A673 (cell line): Measurements from ENCODE around the gene LRRN2. TPM values are rescaled to one million over a fixed set of nuclear protein-coding genes. Genes with fewer than 3 reads are reported as not detected.

ENCODE experiments used
- BruUV-seq: library from RNA; stranded (reverse); fragments of 400-500 nt; replicated peaks from 2 replicates; lab custom pipeline; 2021; lab: Mats Ljungman, UMichigan
- CTCF ChIA-PET: fragments of 300-600 bp; sonication (Branson Sonifier 250); formaldehyde crosslinking; loops from one replicate; lab custom pipeline; 2022; ENCODE audit warnings: antibody characterized with exemption; lab: Charles Lee
- POLR2A ChIA-PET: fragments of 300-600 bp; sonication (Branson Sonifier 250); formaldehyde crosslinking; loops from one replicate; lab custom pipeline; 2022; ENCODE audit warnings: antibody characterized with exemption; ENCODE audit not compliant: low non-redundant PET; lab: Charles Lee
- DNase-seq: peaks from one replicate; pipeline ENCODE4 v3.0.0-alpha.2; 2015; ENCODE audit warnings: low spot score
- H3K27ac ChIP-seq: fragments of 200-600 bp; sonication (generic); 2 replicates; pipeline ENCODE4 v1.5.1; 2016; ENCODE audit warnings: mixed run types, low read depth, mild to moderate bottlenecking, mixed read lengths, antibody characterized with exemption, low read length; ENCODE audit not compliant: poor library complexity, severe bottlenecking
- H3K27me3 ChIP-seq: fragments of 200-600 bp; sonication (generic); replicated peaks from 2 replicates; pipeline ENCODE4 v1.6.1; 2017; ENCODE audit warnings: mixed run types, low read depth, mild to moderate bottlenecking, mixed read lengths, antibody characterized with exemption, low read length; ENCODE audit not compliant: insufficient read depth, poor library complexity
- H3K36me3 ChIP-seq: fragments of 200-600 bp; sonication (generic); 2 replicates; pipeline ENCODE4 v1.6.1; 2016; ENCODE audit warnings: mixed run types, mild to moderate bottlenecking, mixed read lengths, antibody characterized with exemption, low read length; ENCODE audit not compliant: insufficient read depth, poor library complexity, severe bottlenecking
- H3K4me1 ChIP-seq: fragments of 200-600 bp; sonication (generic); 2 replicates; pipeline ENCODE4 v1.6.1; 2017; ENCODE audit warnings: mixed run types, mild to moderate bottlenecking, mixed read lengths, antibody characterized with exemption, low read length; ENCODE audit not compliant: insufficient read depth, poor library complexity, severe bottlenecking
- H3K4me3 ChIP-seq: fragments of 200-600 bp; sonication (generic); 2 replicates; pipeline ENCODE4 v1.5.1; 2016; ENCODE audit warnings: low read depth, mixed run types, mild to moderate bottlenecking, mixed read lengths, low read length; ENCODE audit not compliant: poor library complexity, severe bottlenecking
- H3K9me3 ChIP-seq: fragments of 200-600 bp; sonication (generic); 2 replicates; pipeline ENCODE4 v1.6.1; 2016; ENCODE audit warnings: mixed run types, low read depth, mild to moderate bottlenecking, mixed read lengths, antibody characterized with exemption, low read length; ENCODE audit not compliant: poor library complexity, severe bottlenecking
- EZH2 ChIP-seq: fragments of 200-600 bp; sonication (generic); IDR thresholded peaks from 2 replicates; pipeline ENCODE4 v1.6.1; 2017; ENCODE audit warnings: borderline replicate concordance, low read depth, mild to moderate bottlenecking, mixed read lengths, antibody characterized with exemption, low read length; ENCODE audit not compliant: poor library complexity, severe bottlenecking
- intact Hi-C: fragments of 100-400 bp; cut with micrococcal nuclease; formaldehyde crosslinking; loops from one replicate; pipeline ENCODE4 v1.10.0; 2022; ENCODE audit not compliant: unreplicated experiment
- total RNA-seq: library from RNA; stranded (reverse); gene quantifications from 2 replicates; pipeline ENCODE4 v1.2.3, GENCODE V29; 2021
- TF ChIP-seq, protein P1 (sequence below): fragments of 300-800, 200-600 bp; sonication (generic); conservative IDR thresholded peaks from 2 replicates; pipeline ENCODE4 v1.5.1; 2017; ENCODE audit warnings: low read depth, mild to moderate bottlenecking, antibody characterized with exemption, low read length, moderate library complexity, mixed read lengths

Gene LRRN2
- total RNA-seq, 1 experiment from 2014 or later: not detected

DNA sequence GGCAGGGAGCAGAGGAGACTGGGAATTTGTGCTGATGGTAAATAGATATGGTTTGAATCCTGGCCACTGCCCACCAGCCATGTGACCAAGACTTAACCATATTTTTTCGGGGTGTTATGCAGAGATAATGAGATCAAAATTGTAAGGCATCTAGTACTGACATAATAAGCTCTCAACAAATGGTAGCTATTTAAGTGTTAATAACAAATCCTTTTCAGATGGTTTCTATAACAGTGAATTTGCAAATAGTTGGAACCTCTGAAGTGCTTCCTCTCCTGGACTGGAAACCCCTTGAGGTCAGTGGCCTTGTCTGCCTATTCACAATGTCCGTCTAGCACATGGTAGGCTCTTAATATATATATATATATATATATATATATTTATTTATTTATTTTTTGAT lies 104.7 kb downstream of the LRRN2 start:
- POLR2A ChIA-PET: no interaction called here
- CTCF ChIA-PET: interaction anchor here (0.7 kb wide), 1 partner anchor 393 kb away, joined by 3 read pairs; no protein-coding TSS in a partner anchor
- no peaks in the 10 kb centered on the region for H3K9me3 ChIP-seq
- no peaks in the 10 kb centered on the region for H3K27me3 ChIP-seq
- no peak overlapping the region for H3K27ac ChIP-seq
- H3K4me3 ChIP-seq: no peak overlapping the region
- no peaks in the 10 kb centered on the region for H3K36me3 ChIP-seq
- intact Hi-C loops: no loop called here
- DNase-seq: no peak
- no TSS peak for BruUV-seq
- no peaks in the 10 kb centered on the region for H3K4me1 ChIP-seq
- TF ChIP-seq, protein P1, sequence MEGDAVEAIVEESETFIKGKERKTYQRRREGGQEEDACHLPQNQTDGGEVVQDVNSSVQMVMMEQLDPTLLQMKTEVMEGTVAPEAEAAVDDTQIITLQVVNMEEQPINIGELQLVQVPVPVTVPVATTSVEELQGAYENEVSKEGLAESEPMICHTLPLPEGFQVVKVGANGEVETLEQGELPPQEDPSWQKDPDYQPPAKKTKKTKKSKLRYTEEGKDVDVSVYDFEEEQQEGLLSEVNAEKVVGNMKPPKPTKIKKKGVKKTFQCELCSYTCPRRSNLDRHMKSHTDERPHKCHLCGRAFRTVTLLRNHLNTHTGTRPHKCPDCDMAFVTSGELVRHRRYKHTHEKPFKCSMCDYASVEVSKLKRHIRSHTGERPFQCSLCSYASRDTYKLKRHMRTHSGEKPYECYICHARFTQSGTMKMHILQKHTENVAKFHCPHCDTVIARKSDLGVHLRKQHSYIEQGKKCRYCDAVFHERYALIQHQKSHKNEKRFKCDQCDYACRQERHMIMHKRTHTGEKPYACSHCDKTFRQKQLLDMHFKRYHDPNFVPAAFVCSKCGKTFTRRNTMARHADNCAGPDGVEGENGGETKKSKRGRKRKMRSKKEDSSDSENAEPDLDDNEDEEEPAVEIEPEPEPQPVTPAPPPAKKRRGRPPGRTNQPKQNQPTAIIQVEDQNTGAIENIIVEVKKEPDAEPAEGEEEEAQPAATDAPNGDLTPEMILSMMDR: no peak
- no peak for TF ChIP-seq EZH2

DNA sequence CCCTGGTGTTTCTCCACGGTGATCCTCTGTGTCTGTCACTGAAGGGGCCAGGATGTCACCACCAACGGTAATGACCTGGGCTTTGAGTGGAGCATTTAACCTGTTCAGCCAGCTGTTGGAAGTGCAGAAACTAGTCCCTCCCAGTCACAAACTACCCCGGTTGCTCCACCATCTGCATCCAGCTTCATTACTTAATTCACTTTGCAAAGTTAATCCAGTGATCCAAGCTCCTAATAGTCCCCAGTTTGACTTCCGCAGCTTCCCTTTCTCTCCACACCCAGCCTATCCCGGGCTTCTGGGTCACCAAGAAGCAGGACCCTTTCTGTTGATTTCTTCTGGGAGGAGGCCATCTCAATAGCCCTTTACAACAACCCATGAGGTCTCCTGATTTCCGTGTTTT lies 105.9 kb downstream of the LRRN2 start:
- no peaks in the 10 kb centered on the region for H3K36me3 ChIP-seq
- no peaks in the 10 kb centered on the region for H3K9me3 ChIP-seq
- no peaks in the 10 kb centered on the region for H3K27me3 ChIP-seq
- BruUV-seq: no TSS peak
- DNase-seq: no peak
- H3K4me3 ChIP-seq: no peak overlapping the region
- TF ChIP-seq EZH2: no peak
- TF ChIP-seq, protein P1: no peak
- H3K27ac ChIP-seq: no peak overlapping the region
- CTCF ChIA-PET: interaction anchor here (0.5 kb wide), 1 partner anchor 182 kb away, joined by 3 read pairs; no protein-coding TSS in a partner anchor
- H3K4me1 ChIP-seq: no peaks in the 10 kb centered on the region
- POLR2A ChIA-PET: no interaction called here
- intact Hi-C loops: loop anchor here (10.0 kb wide), 1 partner anchor 365 kb away; no protein-coding TSS in a partner anchor

DNA sequence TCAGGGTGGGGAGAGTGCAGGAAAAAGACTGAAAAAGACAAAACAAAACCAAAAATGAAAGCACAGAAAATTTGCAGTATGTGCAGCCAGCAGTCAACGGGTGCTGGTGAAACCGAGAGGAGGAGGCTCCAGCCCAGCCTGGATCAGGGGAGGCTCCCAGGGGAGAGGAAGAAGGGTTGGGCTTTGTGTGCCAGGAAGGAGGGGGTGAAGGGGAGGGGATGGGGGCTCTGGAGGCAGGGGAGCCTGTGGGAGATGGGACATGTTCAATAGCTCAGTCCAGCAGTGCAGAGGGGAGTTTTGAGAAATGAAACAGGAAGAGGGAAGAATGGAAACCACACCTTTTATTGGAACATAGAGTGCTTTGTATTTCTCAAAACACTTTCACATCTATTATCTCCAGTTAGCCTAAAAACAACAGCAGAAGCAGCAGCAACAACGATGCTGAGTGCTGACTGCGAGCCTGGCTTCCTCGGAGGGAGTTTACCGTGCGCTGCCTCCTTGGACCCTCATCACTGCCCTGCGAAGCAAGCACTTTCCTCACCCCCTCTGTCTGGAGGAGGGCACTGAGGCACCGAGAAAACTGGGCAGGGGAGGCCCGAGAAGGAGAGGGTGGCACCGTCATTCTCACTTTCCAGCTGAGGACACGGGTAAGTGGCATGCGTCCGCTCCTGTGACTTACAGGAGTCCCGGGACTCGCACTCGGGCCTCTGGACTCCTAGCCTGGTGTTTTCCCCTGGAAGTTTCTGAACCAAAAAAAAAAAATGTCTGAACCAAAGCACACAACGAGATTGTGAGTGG lies 106.5 kb downstream of the LRRN2 start:
- no TSS peak for BruUV-seq
- TF ChIP-seq, protein P1: no peak
- no peaks in the 10 kb centered on the region for H3K36me3 ChIP-seq
- ChIA-PET CTCF (no interaction called here), POLR2A (no interaction called here)
- no peak overlapping the region for H3K27ac ChIP-seq
- no peak overlapping the region for H3K4me3 ChIP-seq
- intact Hi-C loops: loop anchor here (10.0 kb wide), 1 partner anchor 366 kb away; no protein-coding TSS in a partner anchor
- DNase-seq: peak; percentile 49
- no peaks in the 10 kb centered on the region for H3K4me1 ChIP-seq
- no peaks in the 10 kb centered on the region for H3K9me3 ChIP-seq
- no peaks in the 10 kb centered on the region for H3K27me3 ChIP-seq
